Measurements from ENCODE around the gene CCDC33.

CCDC33 gene

DNA sequence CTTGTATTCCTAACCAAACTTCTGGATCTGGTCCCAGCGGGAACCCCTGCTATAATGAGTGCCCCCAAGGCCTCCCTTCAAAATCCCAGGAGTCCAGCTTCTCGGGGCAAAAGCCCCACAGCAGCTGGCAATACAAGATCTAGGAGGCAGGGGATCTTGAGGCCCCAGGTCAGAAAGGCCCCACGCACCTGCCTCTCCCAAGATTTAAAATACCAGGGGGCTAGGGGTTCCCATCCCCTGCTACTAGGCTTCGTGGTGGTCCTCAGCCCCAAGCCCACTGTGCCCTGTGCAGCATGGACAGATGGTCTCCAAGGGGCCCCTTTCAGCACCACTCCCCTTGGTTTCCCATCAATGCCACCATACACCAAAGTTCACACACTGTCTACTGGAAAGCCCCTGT is 147.2 kb downstream of the CCDC33 start:
- Mint-ChIP-seq H3K4me3 (no peak overlapping the region), H3K27ac (peak overlapping the region; percentile 88), H3K4me1 (ENCODE audit: low read depth) (peaks cover 47% of the 10 kb centered on the region), H3K36me3 (ENCODE audit: low read depth) (no peaks in the 10 kb centered on the region), H3K9me3 (no peaks in the 10 kb centered on the region), H3K27me3 (ENCODE audit: low read depth) (no peaks in the 10 kb centered on the region)
- no peak for DNase-seq (ENCODE audit: low spot score)

DNA sequence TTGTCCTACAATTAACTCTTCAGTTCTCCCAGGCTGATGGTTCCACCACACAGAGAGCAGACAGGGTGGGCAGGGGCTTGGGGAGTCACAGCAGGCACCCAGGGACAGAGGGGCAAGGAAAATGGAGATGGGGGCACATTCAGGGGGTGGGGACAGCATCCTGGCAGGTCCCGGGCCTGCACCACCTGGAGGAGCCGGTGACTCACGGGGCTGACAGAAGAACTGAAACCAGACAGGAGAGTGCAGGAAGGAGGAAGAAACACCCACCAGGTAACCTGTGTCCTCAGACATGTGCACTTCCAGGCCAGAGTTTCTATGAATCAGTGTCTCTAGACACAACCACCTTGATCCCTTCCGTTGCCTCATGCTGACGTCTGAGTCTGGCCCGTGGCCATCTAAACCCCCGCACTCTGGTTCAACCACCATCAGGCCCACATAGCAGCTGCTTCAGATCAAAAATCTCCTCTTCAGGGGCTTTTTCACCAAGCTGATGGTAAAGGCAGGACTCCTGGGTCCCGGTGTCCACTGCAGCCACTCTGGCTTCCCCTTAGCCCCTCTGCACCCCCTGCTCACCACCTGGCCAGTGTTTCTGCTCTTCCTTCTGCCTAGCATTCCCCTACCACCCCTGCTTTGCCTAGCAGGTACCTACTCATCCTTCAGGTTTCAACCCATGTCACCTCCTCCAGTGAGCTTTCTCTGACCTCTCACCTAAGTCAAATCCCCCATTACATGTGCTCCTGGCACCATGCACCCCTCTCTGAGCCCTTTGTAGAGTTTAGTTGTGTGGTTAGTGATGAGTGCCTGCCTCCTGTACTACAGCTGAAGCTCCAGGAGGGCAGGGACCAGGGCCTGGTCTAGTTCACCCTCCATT is 147.8 kb downstream of the CCDC33 start:
- Mint-ChIP-seq H3K4me1 (ENCODE audit: low read depth) (peaks cover 44% of the 10 kb centered on the region), H3K4me3 (peak overlapping the region; percentile 47), H3K36me3 (ENCODE audit: low read depth) (no peaks in the 10 kb centered on the region), H3K27me3 (ENCODE audit: low read depth) (no peaks in the 10 kb centered on the region), H3K27ac (peak overlapping the region; percentile 88), H3K9me3 (no peaks in the 10 kb centered on the region)
- peak; percentile 69 for DNase-seq (ENCODE audit: low spot score)

DNA sequence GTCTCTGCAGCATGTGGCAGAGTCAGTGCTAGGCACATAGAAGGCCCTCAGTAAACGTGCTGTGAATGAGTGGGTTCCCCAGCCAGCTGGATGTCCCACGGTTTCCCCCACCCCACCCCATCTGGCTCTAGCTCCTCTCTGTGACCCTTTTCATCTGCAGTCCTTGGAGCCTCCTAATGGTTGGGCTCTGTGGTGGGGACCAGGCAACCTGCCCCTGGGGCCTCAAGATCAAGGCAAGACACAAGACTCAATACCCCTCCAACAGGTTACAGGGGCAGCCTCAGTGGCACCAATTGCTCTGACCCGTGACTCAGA is 148.4 kb downstream of the CCDC33 start:
- no peak for DNase-seq (ENCODE audit: low spot score)
- Mint-ChIP-seq H3K4me3 (peak overlapping the region; percentile 47), H3K27me3 (ENCODE audit: low read depth) (no peaks in the 10 kb centered on the region), H3K4me1 (ENCODE audit: low read depth) (peaks cover 41% of the 10 kb centered on the region), H3K27ac (peak overlapping the region; percentile 88), H3K9me3 (no peaks in the 10 kb centered on the region), H3K36me3 (ENCODE audit: low read depth) (no peaks in the 10 kb centered on the region)

DNA sequence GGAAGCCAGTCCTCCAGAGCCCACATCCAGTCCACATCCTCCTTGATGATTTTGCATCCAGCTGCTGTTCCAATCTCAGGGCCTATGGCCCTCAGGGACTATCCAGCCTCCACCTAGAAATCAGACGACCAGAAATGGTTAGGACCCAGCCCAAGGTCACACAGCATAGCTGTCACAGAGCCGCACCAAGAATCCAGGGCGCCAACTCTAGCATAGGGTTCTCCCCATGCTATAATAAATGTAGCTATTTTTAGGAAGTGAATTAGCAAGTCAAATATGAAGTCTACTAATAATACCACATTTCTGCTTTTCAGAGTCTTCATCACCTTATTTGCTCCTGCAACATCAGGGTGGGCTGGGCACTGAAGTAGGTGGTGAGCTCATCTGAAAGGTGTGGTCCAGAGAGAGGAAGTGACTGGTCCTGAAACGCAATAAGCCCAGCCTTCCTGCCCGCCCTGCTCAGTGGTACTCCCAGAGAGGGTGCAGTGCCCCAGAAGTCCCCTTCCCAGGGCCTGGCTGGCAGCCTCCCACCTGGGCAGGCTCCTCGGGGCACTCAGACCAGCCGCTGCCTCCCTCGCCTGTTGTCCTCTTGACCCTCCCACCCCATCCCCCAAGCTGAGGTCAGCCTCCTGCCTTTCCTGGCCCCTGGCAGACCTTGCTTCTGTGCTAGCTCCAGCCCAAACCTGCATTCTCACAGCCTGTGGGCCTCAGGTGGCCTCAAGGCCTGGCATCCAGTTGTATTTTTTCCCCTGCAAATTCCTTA is 148.9 kb downstream of the CCDC33 start:
- Mint-ChIP-seq H3K27ac (peak overlapping the region; percentile 88), H3K36me3 (ENCODE audit: low read depth) (no peaks in the 10 kb centered on the region), H3K27me3 (ENCODE audit: low read depth) (no peaks in the 10 kb centered on the region), H3K4me3 (peak overlapping the region; percentile 10), H3K9me3 (no peaks in the 10 kb centered on the region), H3K4me1 (ENCODE audit: low read depth) (peaks cover 43% of the 10 kb centered on the region)
- DNase-seq (ENCODE audit: low spot score) = no peak

DNA sequence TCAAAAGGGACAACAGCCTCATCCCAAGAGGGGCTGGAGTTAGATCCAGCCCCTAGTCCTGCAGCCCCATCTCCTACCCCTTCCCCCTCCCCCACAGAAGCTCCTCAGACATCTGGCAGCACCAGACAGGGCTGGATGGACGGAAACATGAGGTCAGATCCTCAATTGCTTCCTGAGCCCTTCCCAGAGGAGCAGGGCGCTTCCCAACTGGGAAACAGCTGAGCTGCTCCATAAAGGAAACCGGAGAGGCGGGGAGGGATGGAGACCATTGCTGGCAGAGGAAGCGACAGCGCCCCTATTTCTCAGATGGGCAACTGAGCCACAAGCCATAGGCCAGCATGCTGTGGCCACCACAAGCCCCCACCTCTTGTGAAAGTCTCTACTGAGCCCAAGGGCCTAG is 149.6 kb downstream of the CCDC33 start:
- Mint-ChIP-seq H3K36me3 (ENCODE audit: low read depth) (no peaks in the 10 kb centered on the region), H3K27ac (peak overlapping the region; percentile 88), H3K27me3 (ENCODE audit: low read depth) (no peaks in the 10 kb centered on the region), H3K9me3 (no peaks in the 10 kb centered on the region), H3K4me1 (ENCODE audit: low read depth) (peaks cover 47% of the 10 kb centered on the region), H3K4me3 (no peak overlapping the region)
- DNase-seq (ENCODE audit: low spot score) = no peak

Measured in T-helper 2 cell treated with Interferon-gamma antibody and Interleukin-4, amounts not matched to agents 5 μg/mL and 100 μg/mL, for 36 hours (primary cell).